ENCODE results near the gene ITGA2. TPM values are rescaled to one million over a fixed set of nuclear protein-coding genes. Genes with fewer than 3 reads are reported as not detected.

ITGA2 gene
- total RNA-seq, 4 donors from 2014 or later, result 0.07 to 0.41 (median 0.24) TPM

DNA sequence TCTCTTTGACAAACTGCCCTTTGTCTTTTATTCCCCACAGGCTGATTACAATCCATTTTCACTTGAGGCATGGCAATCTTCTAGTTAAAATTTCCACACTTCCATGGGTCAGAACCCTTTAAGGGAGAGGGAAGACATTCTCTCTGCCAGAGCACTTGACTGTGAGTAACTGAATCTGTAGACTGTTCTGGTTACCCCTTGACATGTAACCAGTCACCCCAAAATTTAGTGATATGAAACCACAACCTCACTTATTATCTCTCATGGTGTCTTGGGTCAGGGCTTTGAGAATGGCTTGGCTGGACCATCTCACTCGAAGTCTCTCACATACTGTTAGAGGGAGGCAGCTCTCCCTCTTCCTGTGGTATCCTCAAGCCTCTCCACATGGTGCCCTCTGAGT lies 14.0 kb downstream of the ITGA2 start:
- H3K9me3 ChIP-seq, result no peaks in the 10 kb centered on the region
- intact Hi-C loops (cut with DNase I; ENCODE audit: low total_unique reads) (no loop called here), in situ Hi-C loops (cut with MboI; ENCODE audit: low sequenced_read_pairs in 4 of 4) (no loop called here)
- H3K4me3 ChIP-seq, result no peak overlapping the region
- no peaks in the 10 kb centered on the region for H3K4me1 ChIP-seq
- ATAC-seq (no peak), DNase-seq (no peak)
- TF ChIP-seq, protein P1, sequence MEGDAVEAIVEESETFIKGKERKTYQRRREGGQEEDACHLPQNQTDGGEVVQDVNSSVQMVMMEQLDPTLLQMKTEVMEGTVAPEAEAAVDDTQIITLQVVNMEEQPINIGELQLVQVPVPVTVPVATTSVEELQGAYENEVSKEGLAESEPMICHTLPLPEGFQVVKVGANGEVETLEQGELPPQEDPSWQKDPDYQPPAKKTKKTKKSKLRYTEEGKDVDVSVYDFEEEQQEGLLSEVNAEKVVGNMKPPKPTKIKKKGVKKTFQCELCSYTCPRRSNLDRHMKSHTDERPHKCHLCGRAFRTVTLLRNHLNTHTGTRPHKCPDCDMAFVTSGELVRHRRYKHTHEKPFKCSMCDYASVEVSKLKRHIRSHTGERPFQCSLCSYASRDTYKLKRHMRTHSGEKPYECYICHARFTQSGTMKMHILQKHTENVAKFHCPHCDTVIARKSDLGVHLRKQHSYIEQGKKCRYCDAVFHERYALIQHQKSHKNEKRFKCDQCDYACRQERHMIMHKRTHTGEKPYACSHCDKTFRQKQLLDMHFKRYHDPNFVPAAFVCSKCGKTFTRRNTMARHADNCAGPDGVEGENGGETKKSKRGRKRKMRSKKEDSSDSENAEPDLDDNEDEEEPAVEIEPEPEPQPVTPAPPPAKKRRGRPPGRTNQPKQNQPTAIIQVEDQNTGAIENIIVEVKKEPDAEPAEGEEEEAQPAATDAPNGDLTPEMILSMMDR (IDR thresholded peaks at IDR 0.05 in 4 of 5, conservative IDR thresholded peaks at IDR 0.05 in 1 of 5), result no peak
- TF ChIP-seq POLR2A (IDR thresholded peaks at IDR 0.05), result no peak
- H3K27me3 ChIP-seq, result no peaks in the 10 kb centered on the region
- no peaks in the 10 kb centered on the region for H3K36me3 ChIP-seq
- no peak overlapping the region for H3K27ac ChIP-seq

- in situ Hi-C loops (cut with MboI; ENCODE audit: low sequenced_read_pairs in 4 of 4) (no loop called here), intact Hi-C loops (cut with DNase I; ENCODE audit: low total_unique reads) (no loop called here)
- Histone ChIP-seq H3K27me3 (no peaks in the 10 kb centered on the region), H3K36me3 (no peaks in the 10 kb centered on the region), H3K4me1 (no peaks in the 10 kb centered on the region), H3K27ac (no peak overlapping the region), H3K9me3 (no peaks in the 10 kb centered on the region), H3K4me3 (no peak overlapping the region)
- TF ChIP-seq POLR2A (IDR thresholded peaks at IDR 0.05), result no peak
- TF ChIP-seq, protein P1 (IDR thresholded peaks at IDR 0.05 in 4 of 5, conservative IDR thresholded peaks at IDR 0.05 in 1 of 5), result no peak
- no peak for ATAC-seq
- DNase-seq, result no peak
Measured at GRCh38 chr5:53006911-53007890, 18.0 kb downstream of the ITGA2 start.

- no peaks in the 10 kb centered on the region for H3K4me1 ChIP-seq
- no peaks in the 10 kb centered on the region for H3K9me3 ChIP-seq
- H3K27me3 ChIP-seq, result no peaks in the 10 kb centered on the region
- intact Hi-C loops (cut with DNase I; ENCODE audit: low total_unique reads), result no loop called here
- H3K36me3 ChIP-seq, result no peaks in the 10 kb centered on the region
- TF ChIP-seq POLR2A (IDR thresholded peaks at IDR 0.05), result no peak
- TF ChIP-seq, protein P1 (IDR thresholded peaks at IDR 0.05 in 4 of 5, conservative IDR thresholded peaks at IDR 0.05 in 1 of 5), result no peak
- in situ Hi-C loops (cut with MboI; ENCODE audit: low sequenced_read_pairs in 4 of 4), result no loop called here
- no peak overlapping the region for H3K4me3 ChIP-seq
- H3K27ac ChIP-seq, result no peak overlapping the region
- ATAC-seq, result no peak
- no peak for DNase-seq
Measured at GRCh38 chr5:53008751-53009150, 19.6 kb downstream of the ITGA2 start.

GRCh38 chr5:53009816-53010215 lies 20.7 kb downstream of the ITGA2 start:
- in situ Hi-C loops (cut with MboI; ENCODE audit: low sequenced_read_pairs in 4 of 4), result no loop called here
- TF ChIP-seq, protein P1 (IDR thresholded peaks at IDR 0.05 in 4 of 5, conservative IDR thresholded peaks at IDR 0.05 in 1 of 5), result no peak
- no peak for TF ChIP-seq POLR2A (IDR thresholded peaks at IDR 0.05)
- H3K9me3 ChIP-seq, result no peaks in the 10 kb centered on the region
- no peak overlapping the region for H3K4me3 ChIP-seq
- ATAC-seq (no peak), DNase-seq (no peak)
- no peak overlapping the region for H3K27ac ChIP-seq
- intact Hi-C loops (cut with DNase I; ENCODE audit: low total_unique reads), result no loop called here
- H3K4me1 ChIP-seq, result no peaks in the 10 kb centered on the region
- H3K36me3 ChIP-seq, result no peaks in the 10 kb centered on the region
- no peaks in the 10 kb centered on the region for H3K27me3 ChIP-seq
